HepG2 (cell line): ENCODE measurements around the gene CLCNKA. TPM values are rescaled to one million over a fixed set of nuclear protein-coding genes. Genes with fewer than 3 reads are reported as not detected.

ENCODE experiments used
- CCAR2 ChIP-seq: fragments of 200-400 bp; formaldehyde crosslinking; optimal IDR thresholded peaks from 2 replicates; pipeline ENCODE3; 2018; ENCODE audit warnings: low read depth, mild to moderate bottlenecking, low read length, moderate library complexity
- DNMT1 ChIP-seq: sonication (generic); formaldehyde crosslinking; IDR thresholded peaks from 2 replicates; pipeline ENCODE4 v1.5.1; 2020; ENCODE audit warnings: mild to moderate bottlenecking, missing genetic modification reagents
- ELF3 ChIP-seq: IDR thresholded peaks from 2 replicates; pipeline ENCODE4 v1.6.1; 2016; ENCODE audit warnings: missing genetic modification reagents, missing compliant biosample characterization
- HNRNPL ChIP-seq: fragments of 200-400 bp; formaldehyde crosslinking; IDR thresholded peaks from 2 replicates; pipeline ENCODE4 v1.6.1; 2017; ENCODE audit warnings: mild to moderate bottlenecking, low read depth, low read length
- KLF16 ChIP-seq, 2 experiments: sonication (generic) in 1 of 2; formaldehyde crosslinking in 1 of 2; IDR thresholded peaks; 2 replicates each; pipeline versions ENCODE4 v1.6.1 to v1.8.0; 2016 to 2023; ENCODE audit warnings: missing genetic modification reagents in 2 of 2, missing compliant biosample characterization in 1 of 2
- MXI1 ChIP-seq: IDR thresholded peaks from 3 replicates; pipeline ENCODE4 v1.6.1; 2012; ENCODE audit warnings: low read depth, low read length, inconsistent platforms, borderline replicate concordance
- MYNN ChIP-seq: sonication (generic); formaldehyde crosslinking; IDR thresholded peaks from 2 replicates; pipeline ENCODE4 v1.4.0; 2020; ENCODE audit warnings: mild to moderate bottlenecking, low read depth, missing genetic modification reagents
- PAF1 ChIP-seq: IDR thresholded peaks from 2 replicates; pipeline ENCODE4 v1.6.1; 2016; ENCODE audit warnings: missing genetic modification reagents, missing compliant biosample characterization
- RBM22 ChIP-seq: fragments of 200-400 bp; formaldehyde crosslinking; optimal IDR thresholded peaks from 2 replicates; pipeline ENCODE3; 2017; ENCODE audit warnings: mild to moderate bottlenecking, low read length, moderate library complexity
- ZFP1 ChIP-seq: IDR thresholded peaks from 2 replicates; pipeline ENCODE4 v1.6.1; 2016
- ZKSCAN1 ChIP-seq: fragments of 150-350 bp; IDR thresholded peaks from 2 replicates; pipeline ENCODE4 v1.6.1; 2014; ENCODE audit warnings: low read length
- polyA plus RNA-seq, 8 experiments: library from polyadenylated mRNA; depleted of rRNA in 3 of 8; stranded (reverse) in 7 of 8; unstranded in 1 of 8; fragments of >200 nt; fragmentation: Illumina TruSeq in 4 of 8; extraction: Trizol in 4 of 8; gene quantifications; 2 replicates each; pipeline versions ENCODE4 v1.2.1 to v1.2.3, GENCODE V29; 2011 to 2016; ENCODE audit warnings: low read depth in 4 of 8, missing spikeins in 1 of 8, mixed read lengths in 1 of 8; ENCODE audit not compliant: insufficient read depth in 1 of 8
- total RNA-seq, 5 experiments: library from RNA; depleted of rRNA; stranded (reverse); fragments of >200 nt; fragmentation: Illumina TruSeq; extraction: Trizol; gene quantifications; 2 replicates each; pipeline ENCODE4 v1.2.3, GENCODE V29; 2016; ENCODE audit warnings: low read depth in 1 of 5
- TF ChIP-seq, protein P1 (sequence below): sonication (generic); formaldehyde crosslinking; conservative IDR thresholded peaks from 2 replicates; pipeline ENCODE4 v1.8.0; 2022; ENCODE audit warnings: missing genetic modification reagents
- TF ChIP-seq, protein P2 (sequence below), 2 experiments: fragments of 450-650 bp in 1 of 2; sonication (generic) in 1 of 2; formaldehyde crosslinking in 1 of 2; IDR thresholded peaks; 2 replicates each; pipeline versions ENCODE4 v1.6.1 to v1.8.0; 2016 to 2022; ENCODE audit warnings: antibody characterized with exemption in 1 of 2, mild to moderate bottlenecking in 1 of 2, missing genetic modification reagents in 1 of 2
- TF ChIP-seq, protein P3 (sequence below): sonication (generic); formaldehyde crosslinking; IDR thresholded peaks from 2 replicates; pipeline ENCODE4 v1.9.0; 2021; ENCODE audit warnings: missing genetic modification reagents, mild to moderate bottlenecking, borderline replicate concordance

CLCNKA gene
- total and polyA plus RNA-seq, 2 of the 13 experiments (the other 11 are each of a cell fraction or from before 2014, with no cell fraction given): 0.03 TPM; not detected in 1

DNA sequence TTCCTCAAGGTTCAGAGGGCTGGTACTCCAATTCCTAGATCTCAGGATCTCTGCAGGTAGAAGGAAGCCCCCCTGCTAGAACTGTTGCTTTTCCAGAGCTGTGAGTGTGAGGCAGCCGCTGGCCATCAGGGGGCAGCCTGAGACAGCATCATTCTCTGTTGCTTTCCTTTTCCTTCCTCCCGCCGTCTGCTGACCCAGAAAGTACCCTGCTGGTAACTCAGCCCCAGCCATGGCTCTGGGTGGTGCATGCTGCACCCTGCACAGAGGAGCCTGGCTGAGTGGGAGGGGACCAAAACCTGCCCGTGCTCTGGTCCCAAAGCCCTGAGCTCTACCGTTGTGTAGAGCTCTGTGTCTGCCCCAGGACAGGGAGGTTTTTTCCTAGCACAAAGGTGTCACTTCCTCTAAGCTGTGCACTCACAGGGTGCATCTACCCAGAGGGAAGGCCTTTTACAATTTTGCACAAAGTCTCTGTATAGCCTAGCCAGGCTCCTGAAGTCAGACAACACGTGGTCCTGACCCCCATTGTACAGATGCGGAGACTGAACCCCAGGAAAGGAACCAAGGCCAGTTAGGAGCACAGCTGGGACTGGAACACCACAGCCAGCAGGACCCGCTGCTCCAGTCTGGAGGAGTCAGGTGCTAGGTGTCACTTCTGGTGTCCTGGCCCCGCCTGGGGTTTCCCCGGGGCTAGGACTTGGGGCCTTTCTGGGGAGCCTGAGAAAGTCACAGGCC is 57.3 kb downstream of the CLCNKA start (continued):
- TF ChIP-seq ELF3 (CRISPR knock-in tag): peak; percentile 60
- no peak for TF ChIP-seq ZKSCAN1
- no peak for TF ChIP-seq CCAR2
- TF ChIP-seq, protein P1, sequence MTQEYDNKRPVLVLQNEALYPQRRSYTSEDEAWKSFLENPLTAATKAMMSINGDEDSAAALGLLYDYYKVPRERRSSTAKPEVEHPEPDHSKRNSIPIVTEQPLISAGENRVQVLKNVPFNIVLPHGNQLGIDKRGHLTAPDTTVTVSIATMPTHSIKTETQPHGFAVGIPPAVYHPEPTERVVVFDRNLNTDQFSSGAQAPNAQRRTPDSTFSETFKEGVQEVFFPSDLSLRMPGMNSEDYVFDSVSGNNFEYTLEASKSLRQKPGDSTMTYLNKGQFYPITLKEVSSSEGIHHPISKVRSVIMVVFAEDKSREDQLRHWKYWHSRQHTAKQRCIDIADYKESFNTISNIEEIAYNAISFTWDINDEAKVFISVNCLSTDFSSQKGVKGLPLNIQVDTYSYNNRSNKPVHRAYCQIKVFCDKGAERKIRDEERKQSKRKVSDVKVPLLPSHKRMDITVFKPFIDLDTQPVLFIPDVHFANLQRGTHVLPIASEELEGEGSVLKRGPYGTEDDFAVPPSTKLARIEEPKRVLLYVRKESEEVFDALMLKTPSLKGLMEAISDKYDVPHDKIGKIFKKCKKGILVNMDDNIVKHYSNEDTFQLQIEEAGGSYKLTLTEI (CRISPR knock-in tag): no peak
- TF ChIP-seq PAF1 (CRISPR knock-in tag): no peak
- no peak for TF ChIP-seq RBM22
- no peak for TF ChIP-seq ZFP1 (CRISPR knock-in tag)
- TF ChIP-seq KLF16 (CRISPR knock-in tag; IDR thresholded peaks at IDR 0.05): no peak; a peak in 1 of 4 replicates
- peak; percentile 65; the same call in 1 of the 2 replicates for TF ChIP-seq DNMT1 (CRISPR knock-in tag)
- TF ChIP-seq, protein P2, sequence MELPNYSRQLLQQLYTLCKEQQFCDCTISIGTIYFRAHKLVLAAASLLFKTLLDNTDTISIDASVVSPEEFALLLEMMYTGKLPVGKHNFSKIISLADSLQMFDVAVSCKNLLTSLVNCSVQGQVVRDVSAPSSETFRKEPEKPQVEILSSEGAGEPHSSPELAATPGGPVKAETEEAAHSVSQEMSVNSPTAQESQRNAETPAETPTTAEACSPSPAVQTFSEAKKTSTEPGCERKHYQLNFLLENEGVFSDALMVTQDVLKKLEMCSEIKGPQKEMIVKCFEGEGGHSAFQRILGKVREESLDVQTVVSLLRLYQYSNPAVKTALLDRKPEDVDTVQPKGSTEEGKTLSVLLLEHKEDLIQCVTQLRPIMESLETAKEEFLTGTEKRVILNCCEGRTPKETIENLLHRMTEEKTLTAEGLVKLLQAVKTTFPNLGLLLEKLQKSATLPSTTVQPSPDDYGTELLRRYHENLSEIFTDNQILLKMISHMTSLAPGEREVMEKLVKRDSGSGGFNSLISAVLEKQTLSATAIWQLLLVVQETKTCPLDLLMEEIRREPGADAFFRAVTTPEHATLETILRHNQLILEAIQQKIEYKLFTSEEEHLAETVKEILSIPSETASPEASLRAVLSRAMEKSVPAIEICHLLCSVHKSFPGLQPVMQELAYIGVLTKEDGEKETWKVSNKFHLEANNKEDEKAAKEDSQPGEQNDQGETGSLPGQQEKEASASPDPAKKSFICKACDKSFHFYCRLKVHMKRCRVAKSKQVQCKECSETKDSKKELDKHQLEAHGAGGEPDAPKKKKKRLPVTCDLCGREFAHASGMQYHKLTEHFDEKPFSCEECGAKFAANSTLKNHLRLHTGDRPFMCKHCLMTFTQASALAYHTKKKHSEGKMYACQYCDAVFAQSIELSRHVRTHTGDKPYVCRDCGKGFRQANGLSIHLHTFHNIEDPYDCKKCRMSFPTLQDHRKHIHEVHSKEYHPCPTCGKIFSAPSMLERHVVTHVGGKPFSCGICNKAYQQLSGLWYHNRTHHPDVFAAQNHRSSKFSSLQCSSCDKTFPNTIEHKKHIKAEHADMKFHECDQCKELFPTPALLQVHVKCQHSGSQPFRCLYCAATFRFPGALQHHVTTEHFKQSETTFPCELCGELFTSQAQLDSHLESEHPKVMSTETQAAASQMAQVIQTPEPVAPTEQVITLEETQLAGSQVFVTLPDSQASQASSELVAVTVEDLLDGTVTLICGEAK (IDR thresholded peaks at IDR 0.05): no peak
- TF ChIP-seq, protein P2 (CRISPR knock-in tag; IDR thresholded peaks at IDR 0.05): 0 out of 2 replicates have a peak, but pooled peaks have one; percentile 24
- TF ChIP-seq, protein P3, sequence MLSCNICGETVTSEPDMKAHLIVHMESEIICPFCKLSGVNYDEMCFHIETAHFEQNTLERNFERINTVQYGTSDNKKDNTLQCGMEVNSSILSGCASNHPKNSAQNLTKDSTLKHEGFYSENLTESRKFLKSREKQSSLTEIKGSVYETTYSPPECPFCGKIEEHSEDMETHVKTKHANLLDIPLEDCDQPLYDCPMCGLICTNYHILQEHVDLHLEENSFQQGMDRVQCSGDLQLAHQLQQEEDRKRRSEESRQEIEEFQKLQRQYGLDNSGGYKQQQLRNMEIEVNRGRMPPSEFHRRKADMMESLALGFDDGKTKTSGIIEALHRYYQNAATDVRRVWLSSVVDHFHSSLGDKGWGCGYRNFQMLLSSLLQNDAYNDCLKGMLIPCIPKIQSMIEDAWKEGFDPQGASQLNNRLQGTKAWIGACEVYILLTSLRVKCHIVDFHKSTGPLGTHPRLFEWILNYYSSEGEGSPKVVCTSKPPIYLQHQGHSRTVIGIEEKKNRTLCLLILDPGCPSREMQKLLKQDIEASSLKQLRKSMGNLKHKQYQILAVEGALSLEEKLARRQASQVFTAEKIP (CRISPR knock-in tag): no peak
- TF ChIP-seq MXI1: 0 out of 3 replicates have a peak, but pooled peaks have one; percentile 9
- TF ChIP-seq MYNN (CRISPR knock-in tag): peak; percentile 74; the same call in 1 of the 2 replicates
- no peak for TF ChIP-seq HNRNPL
